NK-92 (cell line): ENCODE results near the gene PKP4.

ENCODE experiments used
- DNase-seq: peaks from one replicate; lab custom pipeline; 2025; ENCODE audit not compliant: unreplicated experiment; lab: John Stamatoyannopoulos, UW

PKP4 gene

DNA sequence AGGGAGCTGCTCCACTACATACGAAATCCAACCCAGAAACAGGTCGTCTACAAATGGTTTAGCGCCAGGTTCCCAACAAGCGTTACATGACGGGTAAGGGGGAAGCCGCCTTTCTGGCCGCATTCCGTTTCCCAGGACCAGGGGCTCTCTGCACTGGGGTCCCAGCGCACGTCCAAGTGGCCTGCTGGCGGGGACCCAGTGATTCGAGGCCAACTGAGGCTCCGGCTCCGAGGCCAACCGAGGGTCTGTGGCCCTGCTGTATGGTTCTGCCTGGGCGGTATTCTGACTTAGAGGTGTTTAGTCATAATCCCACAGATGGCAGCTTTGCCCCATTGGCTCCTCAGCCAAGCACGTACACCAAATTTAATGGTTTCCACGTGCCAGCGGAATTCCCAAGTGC lies 127.2 kb downstream of the PKP4 start:
- no peak for DNase-seq

DNA sequence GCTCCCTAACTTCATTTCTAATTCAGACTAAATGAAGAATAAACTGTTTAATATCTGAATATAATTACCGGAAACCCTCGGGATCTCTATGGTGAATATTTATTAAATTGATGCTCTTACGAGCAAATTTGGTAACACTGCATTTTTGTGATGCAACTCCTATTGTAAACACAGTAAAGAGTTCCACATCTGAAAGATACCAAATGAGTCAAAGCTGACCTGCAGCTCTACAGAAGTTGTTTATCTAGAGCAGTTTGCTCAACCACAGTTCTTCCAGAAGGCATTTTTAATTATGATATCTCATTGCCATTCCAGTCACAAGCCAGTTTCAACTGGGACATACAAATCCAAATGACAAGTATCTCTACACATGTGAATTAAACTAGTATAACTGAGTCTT lies 129.7 kb downstream of the PKP4 start:
- no peak for DNase-seq

DNA sequence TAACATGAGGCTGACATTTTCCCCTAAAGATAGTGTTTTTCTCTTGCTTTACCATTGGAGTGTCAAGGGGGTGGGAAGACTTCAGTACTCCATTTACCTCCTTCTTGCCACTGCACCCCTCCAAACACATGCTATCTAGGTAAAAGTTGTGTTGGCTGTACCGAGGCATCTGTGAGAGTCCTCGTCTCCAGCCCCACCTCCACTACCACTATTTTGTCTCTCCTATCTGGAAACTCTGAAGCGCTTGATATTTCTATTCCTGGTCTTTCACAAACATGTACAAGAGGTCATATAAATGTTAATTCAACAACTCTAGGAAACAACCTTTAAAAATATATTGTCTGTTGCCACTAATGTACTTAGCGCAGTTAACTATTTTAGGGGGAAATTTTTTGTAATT lies 132.6 kb downstream of the PKP4 start:
- DNase-seq: no peak

DNA sequence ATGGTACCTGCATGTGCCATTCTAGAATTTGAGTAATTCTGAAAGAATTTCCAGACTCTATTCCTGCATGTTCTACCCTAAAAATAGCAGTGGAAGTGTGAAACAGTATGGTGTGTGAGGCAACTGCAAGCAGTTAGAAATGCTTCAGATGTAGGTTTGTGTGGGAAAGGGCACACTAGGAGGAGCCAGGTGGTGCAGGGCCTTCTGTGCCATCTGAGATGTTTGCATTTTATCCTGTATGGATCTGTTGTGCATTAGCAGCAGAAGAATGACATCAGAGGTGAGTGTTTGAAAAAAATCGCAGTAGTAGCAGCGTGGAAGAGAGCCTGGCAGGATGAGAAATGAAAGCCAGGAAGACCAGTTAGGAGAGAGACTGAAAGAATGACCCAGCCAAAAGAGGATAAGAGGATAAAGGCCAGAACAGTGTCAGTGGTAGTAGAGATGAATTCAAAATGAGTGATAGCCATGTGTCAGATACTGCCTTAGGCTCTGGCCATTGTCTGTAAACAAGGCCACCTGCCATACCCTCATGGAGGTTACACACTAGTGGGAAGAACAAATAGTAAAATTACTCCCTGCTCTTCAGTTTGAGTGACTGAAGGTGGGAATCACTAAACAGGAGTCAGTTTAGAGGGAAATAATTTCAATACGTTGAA lies 142.2 kb downstream of the PKP4 start:
- no peak for DNase-seq

DNA sequence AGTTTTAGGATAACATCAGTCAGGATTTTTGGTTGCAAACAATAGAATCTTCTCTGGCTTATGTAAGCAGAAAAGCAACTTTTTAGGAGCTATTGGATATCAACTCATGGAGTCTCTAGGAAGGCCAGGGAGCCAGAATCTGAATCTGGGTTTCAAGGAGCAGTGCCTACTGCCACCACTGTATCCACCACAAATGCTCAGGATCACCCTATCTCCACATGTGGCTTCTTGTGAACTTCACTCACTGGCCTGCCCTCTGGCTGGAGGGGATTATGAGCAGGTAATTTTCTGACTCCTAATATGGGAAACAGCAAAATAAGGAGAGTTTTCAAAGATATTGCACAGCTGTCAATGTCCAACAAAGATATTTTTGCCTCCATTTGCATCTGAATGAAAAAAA lies 142.9 kb downstream of the PKP4 start:
- no peak for DNase-seq

DNA sequence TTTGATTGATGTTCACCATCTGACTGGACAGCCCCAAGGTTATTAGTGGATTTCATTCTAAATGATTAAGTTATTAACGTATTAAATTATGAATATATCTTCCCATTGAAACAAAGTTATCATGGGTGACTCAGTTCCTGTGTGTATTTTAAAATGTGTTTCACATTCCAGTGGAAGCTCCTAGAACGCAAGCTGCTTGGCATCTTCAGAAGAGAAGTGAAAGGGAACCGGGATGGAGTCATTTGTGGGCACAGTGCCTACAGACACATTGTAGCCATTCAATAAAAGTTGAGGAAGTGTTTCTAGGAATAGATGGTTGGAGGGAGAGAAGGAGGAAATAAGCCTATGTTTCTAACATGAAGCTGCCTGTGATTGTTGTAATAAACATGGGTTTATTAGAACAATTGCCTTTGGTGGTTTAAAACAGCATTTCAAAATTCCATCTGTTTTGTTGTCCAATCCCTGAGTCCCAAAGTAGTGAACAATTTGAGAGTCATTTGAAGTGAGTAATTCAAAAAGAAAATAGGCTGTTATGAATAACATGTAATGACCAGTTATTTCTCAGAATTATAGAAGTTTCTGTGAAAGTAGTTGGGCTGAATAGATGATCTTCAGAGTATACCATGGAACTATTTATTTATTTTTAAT lies 143.5 kb downstream of the PKP4 start:
- no peak for DNase-seq

DNA sequence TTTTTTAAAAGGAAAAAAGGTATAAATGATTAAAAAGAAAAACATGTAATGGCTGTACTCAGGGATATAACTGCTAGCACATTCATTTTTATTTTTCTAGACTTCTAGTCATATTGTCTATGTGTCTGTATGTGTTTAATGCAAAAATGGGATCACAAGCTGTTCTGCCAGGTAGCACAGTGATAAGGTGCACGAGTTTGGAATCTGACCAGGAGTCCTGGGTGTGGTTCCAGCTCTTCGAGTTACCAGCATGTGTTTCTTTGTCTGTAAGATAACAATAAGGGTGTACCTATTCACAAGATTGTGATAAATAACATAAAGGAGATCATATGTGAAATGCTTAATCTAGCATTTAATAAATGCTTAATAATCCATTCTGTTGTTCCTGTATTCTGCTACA lies 145.3 kb downstream of the PKP4 start:
- DNase-seq: no peak

DNA sequence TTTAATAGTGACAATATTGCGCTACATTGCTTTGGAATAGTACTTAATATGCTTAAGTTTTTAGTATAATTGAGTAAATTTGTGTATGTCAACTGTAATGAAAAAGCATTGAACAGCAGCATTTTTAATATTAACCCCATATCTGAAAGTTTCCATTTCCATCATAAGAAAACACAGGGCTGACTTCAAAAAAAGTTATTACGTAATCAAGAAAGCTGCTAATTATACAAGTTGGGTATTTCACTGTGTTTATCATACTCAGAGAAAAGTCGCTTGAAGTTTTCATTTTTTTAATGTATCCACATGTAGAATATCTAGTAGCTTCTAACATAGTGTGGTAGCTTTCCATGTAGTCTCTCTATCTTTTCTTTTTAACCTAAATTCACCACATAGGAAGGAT lies 146.5 kb downstream of the PKP4 start:
- DNase-seq: no peak

DNA sequence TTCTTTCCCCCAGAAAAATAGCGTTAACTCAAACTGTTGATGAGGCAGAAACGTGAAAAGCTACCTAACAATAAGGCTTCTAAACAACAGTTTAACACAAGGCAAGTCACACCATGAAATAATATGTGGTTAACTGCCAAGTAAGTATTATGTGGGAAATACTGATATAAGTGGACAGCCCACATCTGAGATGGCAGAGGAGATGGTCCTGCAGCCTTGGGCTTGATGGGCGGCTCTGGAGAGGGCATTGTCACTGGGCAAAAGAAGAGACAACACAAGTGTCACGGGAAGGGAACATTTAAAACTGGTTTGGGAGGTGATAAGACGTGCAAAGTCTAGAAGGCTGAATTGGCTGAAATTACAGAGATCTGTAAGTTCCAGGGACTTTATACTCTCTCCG lies 147.2 kb downstream of the PKP4 start:
- DNase-seq: no peak

DNA sequence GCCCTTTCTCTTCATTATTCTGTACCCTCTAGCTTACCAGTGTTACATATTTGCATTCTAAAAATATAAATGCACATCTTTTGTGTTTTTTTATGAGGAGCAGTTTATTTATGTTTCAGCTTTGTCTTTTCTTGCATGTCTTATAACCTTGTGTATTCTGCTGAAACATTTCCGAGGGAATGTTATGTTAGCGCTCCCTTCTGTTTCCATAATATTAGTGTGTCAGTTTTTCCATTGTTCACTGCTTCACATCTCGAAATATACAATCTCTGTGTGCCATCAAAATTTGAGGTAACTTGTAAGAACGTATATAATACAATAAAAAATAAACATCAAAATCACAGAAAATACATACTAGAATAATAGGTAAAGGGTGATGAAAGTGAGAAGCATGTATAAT lies 153.3 kb downstream of the PKP4 start:
- DNase-seq: no peak

DNA sequence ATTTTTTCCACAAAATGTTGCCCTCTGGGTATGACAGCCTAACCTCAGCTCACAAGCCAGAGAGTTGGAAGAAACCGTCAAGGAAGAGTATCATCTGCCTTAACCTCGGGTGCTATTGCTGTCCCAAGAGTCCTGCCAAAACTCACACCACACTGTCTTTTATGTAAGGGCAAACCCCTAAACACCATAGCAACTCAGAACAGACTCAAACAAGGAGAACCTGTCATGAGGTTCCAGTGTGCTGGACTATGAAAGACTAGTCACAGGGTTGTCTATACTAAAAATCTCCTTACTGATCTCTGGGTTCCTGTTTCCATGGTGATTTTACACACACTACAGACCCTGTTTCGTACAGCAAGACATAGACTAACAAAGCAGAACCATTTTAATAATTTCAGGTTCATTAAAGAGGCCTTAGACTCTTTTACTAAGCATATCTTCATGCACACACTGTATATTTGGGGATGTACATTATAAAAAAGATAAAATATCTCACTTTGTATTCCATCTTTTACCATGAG lies 159.8 kb downstream of the PKP4 start:
- no peak for DNase-seq

DNA sequence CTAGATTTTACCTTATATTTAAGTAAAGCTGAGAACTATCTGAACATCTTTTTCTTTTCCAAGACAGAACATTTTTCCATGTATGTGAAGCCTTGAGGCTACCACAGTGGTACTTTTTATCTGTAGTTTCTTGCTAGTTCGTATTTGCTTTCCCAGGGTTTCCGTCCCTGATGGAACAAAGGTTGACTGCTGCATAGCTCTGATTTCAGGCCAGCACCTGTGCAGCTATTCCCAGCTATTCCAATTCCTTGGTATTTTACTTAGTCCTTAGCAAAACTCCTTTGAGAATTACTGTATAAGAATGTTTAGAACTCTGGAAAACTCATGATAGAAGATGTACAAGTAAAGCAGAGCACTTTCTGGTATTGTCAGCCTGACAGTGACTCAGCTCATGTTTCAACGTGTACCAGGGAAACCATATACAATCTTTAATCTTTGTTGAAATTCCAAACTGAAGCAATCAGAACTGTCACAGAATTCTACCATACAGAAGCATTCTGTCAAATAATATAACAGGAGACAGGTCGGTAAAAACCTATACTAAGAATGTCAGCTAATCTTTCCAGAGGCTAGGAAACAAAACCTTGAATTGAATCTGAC lies 162.2 kb downstream of the PKP4 start:
- no peak for DNase-seq

DNA sequence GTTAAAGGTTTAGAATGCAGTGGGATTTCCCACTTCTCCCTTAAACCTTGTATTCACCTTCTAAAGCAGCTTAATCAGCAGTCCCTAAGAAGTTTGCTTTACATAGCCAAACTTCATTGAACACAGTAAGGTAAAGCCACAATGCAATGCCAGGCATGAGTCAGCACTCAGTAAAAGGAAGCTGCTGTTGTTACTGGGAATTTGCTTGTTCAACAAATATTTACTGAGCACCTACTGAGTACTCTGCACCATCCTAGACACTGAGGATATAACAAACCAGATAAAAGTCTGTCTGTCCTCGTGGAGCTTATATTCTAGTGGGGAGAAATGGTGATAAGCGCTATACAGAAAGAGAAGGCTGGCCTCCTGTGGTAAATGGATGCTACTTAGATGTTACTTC lies 162.7 kb downstream of the PKP4 start:
- DNase-seq: no peak

DNA sequence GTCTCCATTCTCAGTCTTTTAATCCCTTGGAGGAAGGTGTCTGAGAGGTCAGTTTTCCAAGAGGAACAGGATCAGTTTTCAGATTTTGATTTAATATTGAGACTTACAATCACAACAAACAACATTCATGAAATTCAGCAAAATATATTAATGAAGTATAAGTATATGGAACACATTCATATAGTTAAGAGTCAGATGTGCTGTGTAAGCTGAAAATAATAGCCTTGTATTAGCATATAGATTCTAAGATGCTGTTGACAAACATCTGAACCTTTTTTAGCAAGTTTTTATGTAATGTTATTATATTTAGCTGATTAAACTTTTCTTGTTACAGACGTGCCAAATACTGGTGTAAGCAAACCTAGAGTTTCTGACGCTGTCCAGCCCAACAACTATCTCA lies 163.9 kb downstream of the PKP4 start:
- DNase-seq: no peak

DNA sequence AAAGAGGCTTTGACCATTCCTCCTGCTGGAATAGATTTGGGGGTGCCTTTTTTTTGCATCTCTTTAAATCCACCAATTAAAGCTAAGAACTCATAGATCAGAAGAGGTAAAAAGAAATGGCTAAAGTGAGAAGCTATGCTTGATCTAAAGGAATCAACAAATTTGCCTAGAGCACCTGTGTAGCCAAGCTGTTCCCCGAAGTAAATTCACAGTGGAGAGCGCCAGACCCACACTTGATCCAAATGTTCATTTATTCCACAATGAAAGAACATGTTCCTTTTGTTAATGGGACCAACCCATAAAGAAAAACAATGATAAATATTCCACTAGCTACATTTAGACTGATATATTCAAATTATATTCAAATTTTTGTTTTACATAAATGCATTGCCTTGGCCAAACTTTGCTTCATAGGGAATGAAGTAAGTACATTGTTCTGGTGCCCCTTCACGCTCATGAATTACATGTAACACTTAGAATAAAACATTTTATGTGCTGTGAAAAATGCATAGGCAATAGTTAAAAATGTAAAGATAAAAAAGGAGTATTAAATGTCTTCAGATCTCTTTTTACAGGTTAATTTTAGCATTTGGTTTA lies 167.4 kb downstream of the PKP4 start:
- DNase-seq: no peak

DNA sequence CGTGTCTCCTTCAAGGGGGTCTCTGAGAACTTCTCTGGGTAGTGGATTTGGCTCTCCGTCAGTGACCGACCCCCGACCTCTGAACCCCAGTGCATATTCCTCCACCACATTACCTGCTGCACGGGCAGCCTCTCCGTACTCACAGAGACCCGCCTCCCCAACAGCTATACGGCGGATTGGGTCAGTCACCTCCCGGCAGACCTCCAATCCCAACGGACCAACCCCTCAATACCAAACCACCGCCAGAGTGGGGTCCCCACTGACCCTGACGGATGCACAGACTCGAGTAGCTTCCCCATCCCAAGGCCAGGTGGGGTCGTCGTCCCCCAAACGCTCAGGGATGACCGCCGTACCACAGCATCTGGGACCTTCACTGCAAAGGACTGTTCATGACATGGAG lies 168.2 kb downstream of the PKP4 start:
- DNase-seq: no peak

DNA sequence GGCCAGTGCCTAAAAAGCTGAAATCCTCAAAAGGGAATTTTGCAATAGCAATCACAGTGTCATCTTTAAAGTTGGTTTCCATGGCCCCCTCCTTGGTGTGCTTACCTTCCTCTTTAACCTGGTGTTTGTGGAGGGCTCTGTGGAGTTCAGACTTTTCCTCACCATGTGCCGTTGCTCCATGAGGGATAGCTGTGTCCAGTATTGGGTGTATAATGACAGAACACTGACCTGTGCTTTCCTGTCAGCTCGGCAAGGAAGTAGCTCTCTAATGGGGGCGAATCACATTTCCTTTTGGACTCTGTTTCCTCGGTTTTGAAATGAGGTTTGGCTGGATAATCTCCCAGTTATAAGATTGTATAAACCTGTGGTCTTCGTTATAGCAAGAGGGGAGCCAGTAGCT lies 172.4 kb downstream of the PKP4 start:
- no peak for DNase-seq

DNA sequence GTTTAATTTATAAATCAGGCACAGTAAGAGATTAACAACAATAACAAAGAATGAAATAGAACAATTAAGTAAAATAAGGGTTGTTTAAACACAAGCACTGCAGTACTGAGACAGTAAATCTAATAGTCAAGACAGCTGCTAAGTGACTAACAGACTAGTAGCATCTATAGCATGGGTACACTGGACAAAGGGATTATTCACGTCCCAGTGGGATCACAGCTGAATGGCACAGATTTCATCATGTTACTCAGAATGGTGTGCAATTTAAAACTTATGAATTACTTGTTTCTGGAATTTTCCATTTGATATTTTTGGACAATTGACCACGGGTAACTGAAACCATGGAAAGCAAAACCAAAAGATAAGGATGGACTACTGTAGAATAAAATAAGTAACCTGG lies 176.5 kb downstream of the PKP4 start:
- DNase-seq: no peak

DNA sequence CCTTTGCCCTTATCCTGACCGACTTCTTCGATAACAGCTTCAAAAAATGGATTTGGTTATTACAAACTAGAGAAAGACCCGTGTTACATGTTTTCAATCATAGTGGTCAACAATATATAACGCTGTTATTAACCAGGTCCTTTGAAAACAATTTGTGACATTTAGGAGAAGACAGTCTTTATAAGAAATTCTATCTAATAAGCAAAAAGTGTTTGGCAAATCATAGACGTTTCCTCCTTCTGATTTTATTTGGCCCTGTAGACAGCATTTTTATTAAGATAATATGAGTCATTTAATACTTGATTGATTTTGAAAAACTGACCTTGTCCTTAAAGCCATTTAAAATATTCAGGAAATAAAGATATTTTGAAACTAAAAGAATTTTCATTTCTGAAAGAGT lies 177.9 kb downstream of the PKP4 start:
- no peak for DNase-seq

DNA sequence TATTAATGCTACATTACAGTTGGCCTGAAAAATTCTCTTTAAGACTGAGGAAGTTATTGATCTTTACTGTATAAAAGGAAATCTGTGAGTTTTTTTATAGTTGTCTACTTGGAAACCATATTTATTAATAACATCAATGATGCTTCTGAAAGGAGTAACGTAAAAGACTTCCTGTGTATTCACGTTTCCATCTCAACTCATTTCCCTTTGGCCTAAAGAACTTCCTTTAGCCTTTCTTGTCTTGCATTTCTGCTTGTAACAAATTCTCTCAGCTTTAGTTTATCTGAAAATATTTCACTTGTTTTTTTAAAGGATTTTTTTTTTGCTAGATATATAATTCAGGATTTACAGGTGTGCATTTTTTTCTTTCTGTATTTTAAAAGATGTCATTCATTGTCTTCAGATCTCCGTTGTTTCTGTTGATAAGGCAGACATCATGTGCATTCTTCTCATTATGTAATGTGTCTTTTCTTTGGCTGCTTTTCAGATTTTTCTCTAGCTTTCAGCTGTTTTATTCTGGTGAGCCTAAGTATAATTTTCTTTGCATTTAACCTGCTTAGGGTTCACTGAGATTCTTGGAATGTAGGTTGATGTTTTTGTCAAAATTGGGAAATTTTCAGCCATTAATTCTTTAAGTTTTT lies 179.3 kb downstream of the PKP4 start:
- DNase-seq: no peak

DNA sequence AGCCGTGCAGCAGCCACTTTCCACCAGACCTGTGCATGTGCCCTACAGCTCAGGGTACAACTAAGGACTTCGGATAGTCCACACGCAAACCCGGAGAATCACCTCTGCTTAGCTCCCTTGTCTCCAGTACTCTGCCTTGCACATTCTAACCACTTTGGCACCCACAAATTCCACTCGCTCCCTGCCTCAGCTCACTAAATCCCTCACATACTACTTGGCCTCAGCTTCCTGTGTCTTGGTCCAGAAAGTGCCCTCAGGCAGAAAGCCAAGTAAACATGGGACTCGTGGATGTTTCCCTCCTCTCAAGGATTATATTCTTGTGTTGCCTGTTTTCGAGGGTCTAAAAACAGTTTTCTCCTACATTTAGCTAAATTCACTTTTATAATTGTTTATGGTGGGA lies 180.6 kb downstream of the PKP4 start:
- no peak for DNase-seq

DNA sequence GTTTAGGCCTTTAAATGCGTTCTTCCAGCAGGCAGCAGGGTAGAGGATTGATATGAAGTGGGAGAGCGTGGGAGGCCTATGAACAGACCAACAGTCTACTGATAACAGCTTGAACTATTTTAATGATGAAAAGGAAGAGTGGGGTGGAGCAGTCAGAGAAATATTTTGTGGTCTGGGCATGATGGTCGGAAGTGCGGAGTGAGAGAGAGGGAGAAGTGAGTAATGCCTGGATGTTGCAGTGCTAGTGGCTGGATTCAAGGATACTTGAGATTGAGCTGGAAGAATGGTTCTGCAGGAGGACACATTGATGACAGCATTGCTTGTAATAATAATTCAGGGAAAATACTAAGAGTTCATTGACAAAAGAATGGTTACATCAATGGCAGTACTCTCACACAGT lies 187.4 kb downstream of the PKP4 start:
- no peak for DNase-seq
